LHCN-M2 (cell line): ENCODE data around the gene NDC80. TPM values are rescaled to one million over a fixed set of nuclear protein-coding genes. Genes with fewer than 3 reads are reported as not detected.

Experiments
- total RNA-seq: library from RNA; depleted of rRNA; stranded (reverse); fragments of >200 nt; gene quantifications from 2 replicates; pipeline ENCODE4 v1.2.3, GENCODE V29; 2014; rRNA removed

Gene NDC80
- total RNA-seq, 1 experiment from 2014 or later: 90.8 TPM

Other genes starting within 250 kb of the NDC80 start
- gene METTL4, start 52 bp upstream of the NDC80 start, total RNA-seq: 10.2 and 10.3 TPM in 2 replicates
- gene SMCHD1, start 84.2 kb downstream of the NDC80 start, total RNA-seq: 39.7 and 48.0 TPM in 2 replicates